GM12873 (cell line): ENCODE measurements around the gene RTRAF.

Experiments
- CTCF ChIP-seq: IDR thresholded peaks from 2 replicates; pipeline ENCODE4 v1.5.1; 2012; ENCODE audit warnings: low read depth, mild to moderate bottlenecking, moderate library complexity, low read length, control low read depth; ENCODE audit not compliant: insufficient read depth; ENCODE audit errors: missing control alignments

RTRAF gene

GRCh38 chr14:52020866-52021717 lies 31.7 kb downstream of the RTRAF start:
- TF ChIP-seq CTCF = no peak

DNA sequence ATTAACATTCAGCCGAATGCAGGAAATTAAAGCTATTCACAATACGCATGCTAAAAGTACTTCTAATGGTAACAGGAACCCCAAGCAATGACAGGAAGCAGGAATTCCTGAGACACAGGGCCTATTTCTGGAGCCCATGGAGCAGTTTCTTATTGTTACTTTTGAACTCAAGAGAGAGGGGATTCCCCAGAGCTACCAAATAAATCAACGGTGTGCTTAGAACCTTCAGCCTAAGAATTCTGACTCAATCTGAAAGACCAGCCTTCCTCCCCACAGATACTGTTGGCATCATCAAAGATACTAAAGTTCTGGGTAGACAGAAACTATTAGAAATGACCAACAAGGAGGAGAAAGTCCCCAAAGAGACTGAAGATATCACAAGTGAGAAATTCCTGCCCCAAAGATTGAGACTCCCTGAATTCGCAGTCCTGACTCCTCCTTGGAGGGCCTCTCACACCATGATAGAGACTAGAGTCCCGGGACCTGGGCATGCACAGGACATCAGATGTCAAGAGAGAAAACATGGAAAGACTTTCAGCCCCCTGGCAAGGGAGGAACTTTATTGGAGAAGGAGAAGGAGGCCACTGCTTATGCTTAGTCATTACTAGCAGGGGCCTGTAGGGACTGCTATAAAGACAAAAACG lies 32.7 kb downstream of the RTRAF start:
- TF ChIP-seq CTCF = no peak

GRCh38 chr14:52023518-52023917 lies 34.2 kb downstream of the RTRAF start:
- TF ChIP-seq CTCF = no peak

- no peak for TF ChIP-seq CTCF
Measured at GRCh38 chr14:52025310-52025709, 36.0 kb downstream of the RTRAF start.

DNA sequence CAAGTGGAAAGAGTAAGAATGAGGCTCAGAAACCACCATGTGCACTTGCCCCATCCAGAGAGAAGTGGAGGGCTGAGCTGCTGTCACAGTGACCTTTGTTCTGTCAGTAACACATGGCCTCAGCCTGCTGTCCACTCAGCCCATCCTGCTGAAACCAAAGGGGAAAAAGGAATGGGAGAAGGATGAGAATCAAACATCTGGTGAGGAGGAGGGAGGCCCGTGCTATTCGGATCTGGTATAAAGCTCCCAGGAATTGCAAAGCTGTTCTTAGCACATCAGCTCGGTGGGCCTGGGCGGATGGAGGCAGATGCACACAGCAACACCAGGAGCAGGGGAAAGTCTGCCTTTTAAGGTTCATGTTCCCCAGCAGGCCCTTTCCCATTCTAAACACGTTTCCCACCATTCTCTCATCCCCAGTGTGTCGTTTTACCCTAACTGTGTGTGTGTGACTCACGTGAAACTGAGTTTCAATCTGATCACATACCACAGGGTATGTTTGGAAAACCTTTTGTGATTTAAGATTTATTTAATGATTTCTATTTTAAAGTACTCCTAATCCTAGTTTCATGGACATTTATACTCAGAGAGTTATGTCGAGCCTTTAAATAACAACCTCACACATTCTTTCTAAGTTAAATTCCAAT lies 36.8 kb downstream of the RTRAF start:
- TF ChIP-seq CTCF = no peak

DNA sequence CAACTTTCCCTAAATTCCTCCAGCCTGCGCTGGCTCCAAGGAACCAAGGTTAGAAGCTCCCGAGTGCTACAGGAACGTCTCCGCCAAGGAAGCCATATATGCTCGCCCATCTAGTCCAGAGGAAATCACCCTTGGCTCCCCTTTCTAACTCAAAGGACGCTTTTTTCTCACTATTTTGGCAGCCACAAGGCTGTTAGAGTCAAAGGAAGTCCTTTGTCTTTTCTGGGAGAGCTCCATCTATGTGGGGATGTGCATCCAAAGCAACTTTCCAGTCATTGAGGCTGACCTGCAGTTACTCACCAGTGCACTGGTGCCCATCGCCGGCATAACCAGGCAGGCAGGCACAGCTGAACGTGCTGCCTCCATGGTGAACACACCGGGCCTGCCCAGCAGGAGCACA lies 37.6 kb downstream of the RTRAF start:
- no peak for TF ChIP-seq CTCF

DNA sequence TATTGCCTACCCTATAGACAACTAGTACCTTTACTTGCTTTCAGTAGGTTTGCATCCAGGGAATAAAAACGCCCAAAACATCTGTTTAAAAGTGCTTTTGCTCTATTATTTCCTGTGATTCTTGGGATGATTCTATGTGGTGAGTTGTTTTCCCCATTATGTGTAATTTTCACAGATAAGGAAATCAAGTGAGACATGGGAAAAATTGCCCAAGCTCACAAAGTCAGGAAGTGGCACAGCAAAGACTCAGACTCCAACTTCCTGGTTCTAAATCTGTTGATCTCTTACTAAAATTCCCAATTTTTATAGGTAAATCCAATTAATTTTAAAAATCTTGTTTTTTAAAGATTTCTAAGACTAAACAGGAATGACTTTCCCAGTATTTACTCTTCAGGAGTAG lies 40.5 kb downstream of the RTRAF start:
- TF ChIP-seq CTCF = no peak
